Aorta (tissue), 5 donors: Measurements from ENCODE around the gene ITGAX. TPM values are rescaled to one million over a fixed set of nuclear protein-coding genes. Genes with fewer than 3 reads are reported as not detected.
A peak's percentile ranks its signal among the peaks of the same experiment; 100 is the strongest.
"Not testable (repeated sequence)": the region's sequence is repeated elsewhere in the genome, so short reads cannot be mapped to it uniquely, and the experiment has no call there.

ENCODE experiments used
- ATAC-seq: fragments of 200-7000 bp; cut with Tn5 transposase; one replicate; pipeline ENCODE4 v1.9.1; 2022; ENCODE audit warnings: moderate library complexity; ENCODE audit not compliant: low FRiP score
- DNase-seq, 2 donors: peaks; one replicate each; pipeline ENCODE4 v3.0.0-alpha.2; 2020
- H3K27ac ChIP-seq, 2 donors: one replicate each; pipeline ENCODE4 v1.5.1; 2013; ENCODE audit warnings: low read length in 2 of 2, mild to moderate bottlenecking in 2 of 2, moderate library complexity in 2 of 2, control low read depth in 1 of 2, inconsistent platforms in 1 of 2, low read depth in 1 of 2
- H3K27me3 ChIP-seq, 2 donors: one replicate each; pipeline ENCODE4 v1.6.1; 2013; ENCODE audit warnings: control low read depth in 1 of 2, low read length in 1 of 2, mild to moderate bottlenecking in 1 of 2, moderate library complexity in 1 of 2; ENCODE audit not compliant: insufficient read depth in 2 of 2, control insufficient read depth in 1 of 2
- H3K36me3 ChIP-seq, 2 donors: one replicate each; pipeline ENCODE4 v1.6.1; 2013; ENCODE audit warnings: control low read depth in 1 of 2, low read length in 1 of 2, mild to moderate bottlenecking in 1 of 2; ENCODE audit not compliant: insufficient read depth in 2 of 2, control insufficient read depth in 1 of 2
- H3K4me1 ChIP-seq, 2 donors: one replicate each; pipeline ENCODE4 v1.6.1; 2013; ENCODE audit warnings: low read length in 2 of 2, control low read depth in 1 of 2, mild to moderate bottlenecking in 1 of 2, moderate library complexity in 1 of 2; ENCODE audit not compliant: insufficient read depth in 2 of 2, control insufficient read depth in 1 of 2
- H3K4me3 ChIP-seq, 2 donors: one replicate each; pipeline ENCODE4 v1.5.1; 2013; ENCODE audit warnings: low read length in 2 of 2, control low read depth in 1 of 2, mild to moderate bottlenecking in 1 of 2
- H3K9me3 ChIP-seq: one replicate; pipeline ENCODE4 v1.6.1; 2013; ENCODE audit warnings: mild to moderate bottlenecking, low read length; ENCODE audit not compliant: control insufficient read depth
- WGBS, 2 donors: extraction: QIAGEN DNeasy Blood & Tissue Kit; methylation state at CpG; one replicate each; pipeline ENCODE4 v1.1.7; 2013; 5-methylcytosine and 5-hydroxymethylcytosine counted together
- intact Hi-C, 2 donors: fragments of 100-400 bp; cut with DNase I; formaldehyde crosslinking; loops; one replicate each; pipeline versions ENCODE4 v1.14.2 to v1.15.0; 2022
- polyA plus RNA-seq, 2 donors: library from polyadenylated mRNA; stranded (reverse); fragments of 200-250 nt; gene quantifications; one replicate each; pipeline ENCODE4 v1.2.3, GENCODE V29; 2013
- total RNA-seq, 2 donors: library from RNA; stranded (reverse); fragmentation: NEBNext Ultra II Directional; extraction: Animal tissue kit (Norgen Biotek cat#: 25700); gene quantifications; one replicate each; pipeline ENCODE4 v1.2.1, GENCODE V29; 2021
- donor health status: healthy with polysubstance abuse.
- donor health status: Bipolar disorder and iron deficiency.
- donor health status: DM: no; HTN: no; CAD: no.
- donor health status: DM: no; HTN: no; CAD: no.
- donor health status: DM: yes; HTN: yes; CAD: no.

Gene ITGAX
- total and polyA plus RNA-seq, 4 donors, result 0.79 to 27.0 (median 15.1) TPM

- Histone ChIP-seq H3K27ac (no peak overlapping the region), H3K4me1 (no peaks in the 10 kb centered on the region), H3K27me3 (no peaks in the 10 kb centered on the region), H3K9me3 (no peaks in the 10 kb centered on the region), H3K4me3 (no peak overlapping the region), H3K36me3 (no peaks in the 10 kb centered on the region)
- intact Hi-C loops, result no loop called here
- ATAC-seq (no peak), DNase-seq (no peak)
- 62 to 65% methylated on average over 3 of the region's 3 CpGs for WGBS, 2 donors
These were observed 54.5 kb downstream of the ITGAX start for GRCh38 chr16:31409433-31409832.

GRCh38 chr16:31410082-31410481 lies 55.1 kb downstream of the ITGAX start:
- Histone ChIP-seq H3K36me3 (no peaks in the 10 kb centered on the region), H3K27ac (no peak overlapping the region), H3K4me1 (no peaks in the 10 kb centered on the region), H3K9me3 (no peaks in the 10 kb centered on the region), H3K27me3 (no peaks in the 10 kb centered on the region), H3K4me3 (no peak overlapping the region)
- 71 to 76% methylated on average over 9 of the region's 9 CpGs for WGBS, 2 donors
- ATAC-seq (no peak), DNase-seq (no peak)
- intact Hi-C loops, result no loop called here

- Histone ChIP-seq H3K36me3 (no peaks in the 10 kb centered on the region), H3K4me3 (no peak overlapping the region), H3K4me1 (no peaks in the 10 kb centered on the region), H3K9me3 (no peaks in the 10 kb centered on the region), H3K27ac (no peak overlapping the region), H3K27me3 (no peaks in the 10 kb centered on the region)
- ATAC-seq (no peak), DNase-seq (no peak)
- 70 to 76% methylated on average over 20 to 22 of the region's 22 CpGs for WGBS, 2 donors
- intact Hi-C loops, result no loop called here
These were observed 56.3 kb downstream of the ITGAX start for GRCh38 chr16:31411024-31411844.

- intact Hi-C loops, result no loop called here
- no peak overlapping the region for H3K4me3 ChIP-seq
- H3K4me1 ChIP-seq, result no peaks in the 10 kb centered on the region
- no peak overlapping the region for H3K27ac ChIP-seq
- no peaks in the 10 kb centered on the region for H3K27me3 ChIP-seq
- ATAC-seq (no peak), DNase-seq (no peak)
- no peaks in the 10 kb centered on the region for H3K36me3 ChIP-seq
- WGBS, 2 donors, result 83% methylated on average over 10 of the region's 10 CpGs
- H3K9me3 ChIP-seq, result no peaks in the 10 kb centered on the region
These were observed 57.8 kb downstream of the ITGAX start for GRCh38 chr16:31412750-31413149.

- Histone ChIP-seq H3K27ac (no peak overlapping the region), H3K36me3 (no peaks in the 10 kb centered on the region), H3K9me3 (peaks cover 3% of the 10 kb centered on the region), H3K4me1 (no peaks in the 10 kb centered on the region), H3K27me3 (peaks cover 0 to 3% of the 10 kb centered on the region in 2 donors), H3K4me3 (no peak overlapping the region)
- 89 to 90% methylated on average over 5 of the region's 5 CpGs for WGBS, 2 donors
- intact Hi-C loops, result no loop called here
- ATAC-seq (no peak), DNase-seq (no peak)
These were observed 58.4 kb downstream of the ITGAX start for GRCh38 chr16:31413381-31413780.

GRCh38 chr16:31413943-31414342 lies 59.0 kb downstream of the ITGAX start:
- intact Hi-C loops, result no loop called here
- Histone ChIP-seq H3K9me3 (peaks cover 3% of the 10 kb centered on the region), H3K4me1 (no peaks in the 10 kb centered on the region), H3K27ac (no peak overlapping the region), H3K27me3 (peaks cover 0 to 3% of the 10 kb centered on the region in 2 donors), H3K4me3 (no peak overlapping the region), H3K36me3 (no peaks in the 10 kb centered on the region)
- 80 to 81% methylated on average over 4 of the region's 4 CpGs for WGBS, 2 donors
- DNase-seq (no peak), ATAC-seq (no peak)

- Histone ChIP-seq H3K36me3 (no peaks in the 10 kb centered on the region), H3K27me3 (peaks cover 0 to 3% of the 10 kb centered on the region in 2 donors), H3K27ac (no peak overlapping the region), H3K4me3 (no peak overlapping the region), H3K9me3 (peaks cover 3% of the 10 kb centered on the region), H3K4me1 (no peaks in the 10 kb centered on the region)
- no peak for ATAC-seq
- DNase-seq, result no peak
- intact Hi-C loops, result no loop called here
- WGBS, 2 donors, result 70 to 79% methylated on average over 4 of the region's 4 CpGs
These were observed 59.7 kb downstream of the ITGAX start for GRCh38 chr16:31414706-31415105.

- no peak for ATAC-seq
- intact Hi-C loops, result no loop called here
- Histone ChIP-seq H3K4me3 (no peak overlapping the region), H3K9me3 (peaks cover 3% of the 10 kb centered on the region), H3K27ac (no peak overlapping the region), H3K36me3 (no peaks in the 10 kb centered on the region), H3K27me3 (peaks cover 0 to 3% of the 10 kb centered on the region in 2 donors), H3K4me1 (no peaks in the 10 kb centered on the region)
- 83 to 84% methylated on average over 11 of the region's 11 CpGs for WGBS, 2 donors
- DNase-seq, result peak in 1 of 2 donors; percentile 51
These were observed 61.4 kb downstream of the ITGAX start for GRCh38 chr16:31416371-31416770.

- H3K27ac ChIP-seq, ATAC-seq, H3K4me1 ChIP-seq, intact Hi-C loops, H3K36me3 ChIP-seq, H3K4me3 ChIP-seq, DNase-seq, H3K9me3 ChIP-seq, H3K27me3 ChIP-seq: not testable (repeated sequence)
- whole genome bisulfite sequencing, 2 donors, result 83 to 91% methylated on average over 2 of the region's 2 CpGs
These were observed 62.1 kb downstream of the ITGAX start for GRCh38 chr16:31417036-31417435.
